H9 (cell line): ENCODE measurements around the gene ZNF544. TPM values are rescaled to one million over a fixed set of nuclear protein-coding genes. Genes with fewer than 3 reads are reported as not detected.

ENCODE experiments used
- DNase-seq: peaks from one replicate; pipeline ENCODE4 v3.0.0-alpha.2; 2017
- H2AFZ ChIP-seq: one replicate; pipeline ENCODE4 v1.6.1; 2013; ENCODE audit warnings: mild to moderate bottlenecking, low read length, control low read depth, moderate library complexity
- H2AK5ac ChIP-seq: 2 replicates; pipeline ENCODE4 v1.6.1; 2013; ENCODE audit warnings: low read length, control low read depth, mixed read lengths; ENCODE audit not compliant: insufficient read length
- H2BK120ac ChIP-seq: one replicate; pipeline ENCODE4 v1.6.1; 2013; ENCODE audit warnings: low read depth, mild to moderate bottlenecking, low read length, control low read depth, inconsistent platforms; ENCODE audit not compliant: poor library complexity, severe bottlenecking
- H2BK12ac ChIP-seq: 2 replicates; pipeline ENCODE4 v1.6.1; 2013; ENCODE audit warnings: low read length, control low read depth, mixed read lengths, low read depth; ENCODE audit not compliant: insufficient read length
- H2BK15ac ChIP-seq: 2 replicates; pipeline ENCODE4 v1.6.1; 2013; ENCODE audit warnings: low read depth, low read length, control low read depth
- H2BK20ac ChIP-seq: one replicate; pipeline ENCODE4 v1.6.1; 2013; ENCODE audit warnings: low read depth, mild to moderate bottlenecking, low read length, control low read depth, inconsistent platforms; ENCODE audit not compliant: poor library complexity, severe bottlenecking
- H2BK5ac ChIP-seq: 2 replicates; pipeline ENCODE4 v1.6.1; 2013; ENCODE audit warnings: low read length, control low read depth, mixed read lengths; ENCODE audit not compliant: insufficient read length
- H3K14ac ChIP-seq: 2 replicates; pipeline ENCODE4 v1.6.1; 2013; ENCODE audit warnings: low read length, control low read depth; ENCODE audit not compliant: insufficient read depth
- H3K18ac ChIP-seq: 2 replicates; pipeline ENCODE4 v1.6.1; 2013; ENCODE audit warnings: low read depth, mild to moderate bottlenecking, mixed read lengths, low read length, control low read depth; ENCODE audit not compliant: insufficient read length
- H3K23ac ChIP-seq: 2 replicates; pipeline ENCODE4 v1.6.1; 2013; ENCODE audit warnings: low read length, control low read depth, mixed read lengths, low read depth; ENCODE audit not compliant: insufficient read length
- H3K23me2 ChIP-seq: 2 replicates; pipeline ENCODE4 v1.6.1; 2013; ENCODE audit warnings: low read depth, mild to moderate bottlenecking, mixed read lengths, low read length, control low read depth; ENCODE audit not compliant: insufficient read length, poor library complexity, severe bottlenecking
- H3K27ac ChIP-seq: 2 replicates; pipeline ENCODE4 v1.5.1; 2013; ENCODE audit warnings: low read length, control low read depth, mixed read lengths, low read depth; ENCODE audit not compliant: insufficient read length
- H3K27me3 ChIP-seq: 2 replicates; pipeline ENCODE4 v1.6.1; 2013; ENCODE audit warnings: low read length, control low read depth, inconsistent platforms; ENCODE audit not compliant: insufficient read depth
- H3K4ac ChIP-seq: 2 replicates; pipeline ENCODE4 v1.6.1; 2013; ENCODE audit warnings: low read depth, mild to moderate bottlenecking, control low read depth, inconsistent platforms, low read length, moderate library complexity
- H3K4me1 ChIP-seq: 2 replicates; pipeline ENCODE4 v1.6.1; 2013; ENCODE audit warnings: low read length, control low read depth, inconsistent platforms; ENCODE audit not compliant: insufficient read depth
- H3K4me2 ChIP-seq: 2 replicates; pipeline ENCODE4 v1.6.1; 2013; ENCODE audit warnings: low read length, control low read depth, mixed read lengths; ENCODE audit not compliant: insufficient read length, insufficient read depth
- H3K56ac ChIP-seq: 2 replicates; pipeline ENCODE4 v1.6.1; 2013; ENCODE audit warnings: low read depth, mild to moderate bottlenecking, mixed read lengths, low read length, control low read depth; ENCODE audit not compliant: insufficient read length
- H3K79me1 ChIP-seq: 2 replicates; pipeline ENCODE4 v1.6.1; 2013; ENCODE audit warnings: low read depth, mild to moderate bottlenecking, moderate library complexity, low read length, control low read depth, inconsistent platforms; ENCODE audit not compliant: insufficient read depth, poor library complexity, severe bottlenecking
- H3K79me2 ChIP-seq: 2 replicates; pipeline ENCODE4 v1.6.1; 2013; ENCODE audit warnings: low read length, control low read depth, inconsistent platforms; ENCODE audit not compliant: insufficient read depth
- H3K9ac ChIP-seq: 2 replicates; pipeline ENCODE4 v1.6.1; 2013; ENCODE audit warnings: low read length, control low read depth, mixed read lengths; ENCODE audit not compliant: insufficient read length; ENCODE audit errors: extremely low read depth
- H3K9me3 ChIP-seq: one replicate; pipeline ENCODE4 v1.6.1; 2013; ENCODE audit warnings: low read depth, low read length, inconsistent platforms; ENCODE audit not compliant: control insufficient read depth
- H3T11ph ChIP-seq: one replicate; pipeline ENCODE4 v1.6.1; 2013; ENCODE audit warnings: mild to moderate bottlenecking, low read length, control low read depth, inconsistent platforms
- H4K20me1 ChIP-seq: one replicate; pipeline ENCODE4 v1.6.1; 2013; ENCODE audit not compliant: control insufficient read depth, insufficient read length, insufficient read depth
- H4K5ac ChIP-seq: 2 replicates; pipeline ENCODE4 v1.6.1; 2013; ENCODE audit warnings: low read depth, mild to moderate bottlenecking, mixed read lengths, low read length, control low read depth; ENCODE audit not compliant: insufficient read length
- H4K8ac ChIP-seq: replicated peaks from 2 replicates; pipeline ENCODE4 v1.6.1; 2013; ENCODE audit warnings: low read length, control low read depth, mixed read lengths, low read depth; ENCODE audit not compliant: insufficient read length
- H4K91ac ChIP-seq: 2 replicates; pipeline ENCODE4 v1.6.1; 2013; ENCODE audit warnings: low read depth, mild to moderate bottlenecking, moderate library complexity, mixed read lengths, low read length, control low read depth; ENCODE audit not compliant: insufficient read length
- H3K27ac Mint-ChIP-seq, 3 experiments: 2 replicates in 2 of 3; 3 replicates in 1 of 3; pipeline ENCODE4 v1.8.0; 2020 to 2021; ENCODE audit warnings: mixed read lengths in 3 of 3, mild to moderate bottlenecking in 1 of 3, moderate library complexity in 1 of 3
- H3K27me3 Mint-ChIP-seq: 2 replicates; pipeline ENCODE4 v1.8.0; 2021; ENCODE audit warnings: low read depth, mild to moderate bottlenecking, moderate library complexity, mixed read lengths
- H3K36me3 Mint-ChIP-seq, 3 experiments: 2 replicates in 2 of 3; 3 replicates in 1 of 3; pipeline ENCODE4 v1.8.0; 2020 to 2021; ENCODE audit warnings: low read depth in 3 of 3, mixed read lengths in 3 of 3; ENCODE audit not compliant: insufficient read depth in 1 of 3
- H3K4me1 Mint-ChIP-seq, 2 experiments: 2 replicates each; pipeline ENCODE4 v1.8.0; 2020; ENCODE audit warnings: mixed read lengths in 2 of 2
- H3K4me3 Mint-ChIP-seq, 2 experiments: 2 replicates in 1 of 2; 3 replicates in 1 of 2; pipeline ENCODE4 v1.8.0; 2020 to 2021; ENCODE audit warnings: mild to moderate bottlenecking in 2 of 2, mixed read lengths in 2 of 2, moderate library complexity in 1 of 2
- H3K9me3 Mint-ChIP-seq, 2 experiments: 2 replicates in 1 of 2; 3 replicates in 1 of 2; pipeline ENCODE4 v1.8.0; 2020; ENCODE audit warnings: mild to moderate bottlenecking in 2 of 2, mixed read lengths in 2 of 2, moderate library complexity in 1 of 2
- CTCF ChIP-seq: fragments of 200-600 bp; sonication (generic); conservative IDR thresholded peaks from 3 replicates; pipeline ENCODE4 v1.8.0; 2021; ENCODE audit warnings: antibody characterized with exemption, mild to moderate bottlenecking
- WGBS: extraction: QIAGEN DNeasy Blood & Tissue Kit; methylation state at CpG from one replicate; pipeline ENCODE4 v1.1.7; 2013; ENCODE audit warnings: missing lambda C conversion rate, low lambda C conversion rate, mixed read lengths; ENCODE audit not compliant: insufficient read length; ENCODE audit errors: extremely low coverage; 5-methylcytosine and 5-hydroxymethylcytosine counted together
- total RNA-seq: library from RNA; stranded (reverse); gene quantifications from 2 replicates; pipeline ENCODE4 v1.2.1, GENCODE V29; 2021

ZNF544 gene
- total RNA-seq, 1 experiment from 2014 or later = 97.2 TPM

DNA sequence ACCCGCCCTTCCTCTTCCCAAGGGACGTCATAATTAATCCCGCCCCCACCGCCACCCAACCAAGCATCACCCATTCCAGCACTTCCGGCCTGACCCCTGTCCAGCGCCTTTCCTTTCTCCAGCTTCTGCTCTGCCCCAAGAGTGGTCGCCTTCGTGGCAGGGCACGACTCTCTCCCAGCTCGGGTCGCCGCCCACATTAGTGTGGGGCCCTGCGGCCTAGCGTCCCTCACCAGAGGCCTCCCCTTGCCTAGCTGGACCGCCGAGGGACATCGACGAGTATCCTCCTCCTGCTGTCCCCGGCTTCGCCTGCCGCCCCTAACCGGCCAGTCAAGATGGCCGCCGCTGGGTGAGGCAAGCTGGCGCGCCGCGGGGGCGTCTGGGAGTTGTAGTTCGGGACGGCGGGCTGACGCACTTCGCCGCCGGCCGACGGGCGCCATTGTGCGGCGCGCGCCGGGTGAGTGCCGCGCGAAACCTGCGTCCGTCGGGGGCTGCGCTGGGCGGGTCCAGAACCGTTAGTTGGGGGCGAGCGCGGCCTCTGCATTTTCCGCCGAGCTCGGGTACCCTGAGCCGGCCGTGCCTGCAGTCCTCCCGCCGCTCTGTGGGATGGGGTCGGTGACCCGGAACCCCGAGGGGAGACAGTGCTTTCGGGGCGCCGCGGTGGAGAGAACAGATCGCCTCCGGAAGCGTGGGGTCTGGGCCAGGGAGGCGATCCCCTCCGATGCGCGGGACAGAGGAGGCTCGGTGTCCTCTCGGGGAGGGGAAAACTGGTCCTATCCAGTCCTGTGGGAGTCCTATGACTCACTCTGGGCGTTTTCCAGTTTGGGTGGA is 45.5 kb upstream of the ZNF544 start, which contains the start of gene ZNF274:
TSS of gene ZNF274 (plus strand) at position 73 of the 828 bp plus-strand sequence. CDS start 905 bp downstream, outside the sequence.
- Histone ChIP-seq H3T11ph (peak within 1 kb of the TSS; percentile 60), H3K56ac (no peak within 1 kb of the TSS), H2BK120ac (peak within 1 kb of the TSS; percentile 85), H3K79me2 (peaks cover 2% of the 10 kb centered on the region; the same call in 1 of the 2 replicates), H3K9ac (peak within 1 kb of the TSS; percentile 96), H3K14ac (peak within 1 kb of the TSS; percentile 98), H4K91ac (no peak within 1 kb of the TSS), H2BK5ac (peak within 1 kb of the TSS; percentile 50), H2BK20ac (no peak within 1 kb of the TSS), H2BK12ac (peak within 1 kb of the TSS; percentile 47), H3K4ac (no peak within 1 kb of the TSS; the same call in 1 of the 2 replicates), H4K5ac (peak within 1 kb of the TSS; percentile 86), H3K27me3 (no peaks in the 10 kb centered on the region), H3K23me2 (peaks cover 4% of the 10 kb centered on the region), H3K27ac (peak within 1 kb of the TSS; percentile 72), H3K23ac (no peak within 1 kb of the TSS), H3K9me3 (peaks cover 40% of the 10 kb centered on the region), H4K8ac (peak within 1 kb of the TSS; percentile 23), H3K4me1 (no peaks in the 10 kb centered on the region), H3K18ac (peak within 1 kb of the TSS; percentile 99), H3K4me2 (peak within 1 kb of the TSS; percentile 78), H4K20me1 (no peaks in the 10 kb centered on the region), H2BK15ac (peak within 1 kb of the TSS; percentile 81), H2AFZ (no peak within 1 kb of the TSS), H2AK5ac (no peak within 1 kb of the TSS), H3K79me1 (no peaks in the 10 kb centered on the region)
- TF ChIP-seq CTCF = no peak
- peak; percentile 96 for DNase-seq
- peaks cover 4 to 11% of the 10 kb centered on the region in 2 experiments for H3K4me1 Mint-ChIP-seq
- WGBS = no CpG with 5 or more reads among the region's 80 CpGs
- H3K9me3 Mint-ChIP-seq = peaks cover 53 to 82% of the 10 kb centered on the region in 2 experiments
- H3K27me3 Mint-ChIP-seq = no peaks in the 10 kb centered on the region
- H3K36me3 Mint-ChIP-seq = peaks cover 49 to 66% (median 61%) of the 10 kb centered on the region in 3 experiments
- peak within 1 kb of the TSS; percentile 90 to 92 for H3K4me3 Mint-ChIP-seq
- peak within 1 kb of the TSS; percentile 99 for H3K27ac Mint-ChIP-seq
